ENCODE results near the gene TRA2B.

DNA sequence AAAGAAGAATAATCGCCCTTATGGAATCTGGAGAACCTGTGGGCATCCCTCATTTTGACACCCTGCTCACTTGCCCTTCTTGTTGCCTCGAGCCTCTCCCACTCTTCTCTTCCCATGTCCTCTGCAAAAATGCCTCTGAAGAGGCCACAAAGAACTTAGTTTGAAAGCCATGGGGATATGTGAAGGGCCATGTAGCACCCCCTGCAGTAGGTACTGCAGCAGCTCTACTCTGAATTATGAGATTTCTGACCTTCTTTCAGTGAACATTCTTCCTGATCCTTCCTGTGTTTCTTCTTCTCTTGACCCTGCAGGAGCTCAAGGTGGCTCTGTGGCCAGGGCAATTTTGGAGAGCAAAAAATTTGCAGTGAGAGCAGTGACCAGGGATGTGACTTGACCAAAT lies 30.4 kb upstream of the TRA2B start:
- TF ChIP-seq, protein P1, sequence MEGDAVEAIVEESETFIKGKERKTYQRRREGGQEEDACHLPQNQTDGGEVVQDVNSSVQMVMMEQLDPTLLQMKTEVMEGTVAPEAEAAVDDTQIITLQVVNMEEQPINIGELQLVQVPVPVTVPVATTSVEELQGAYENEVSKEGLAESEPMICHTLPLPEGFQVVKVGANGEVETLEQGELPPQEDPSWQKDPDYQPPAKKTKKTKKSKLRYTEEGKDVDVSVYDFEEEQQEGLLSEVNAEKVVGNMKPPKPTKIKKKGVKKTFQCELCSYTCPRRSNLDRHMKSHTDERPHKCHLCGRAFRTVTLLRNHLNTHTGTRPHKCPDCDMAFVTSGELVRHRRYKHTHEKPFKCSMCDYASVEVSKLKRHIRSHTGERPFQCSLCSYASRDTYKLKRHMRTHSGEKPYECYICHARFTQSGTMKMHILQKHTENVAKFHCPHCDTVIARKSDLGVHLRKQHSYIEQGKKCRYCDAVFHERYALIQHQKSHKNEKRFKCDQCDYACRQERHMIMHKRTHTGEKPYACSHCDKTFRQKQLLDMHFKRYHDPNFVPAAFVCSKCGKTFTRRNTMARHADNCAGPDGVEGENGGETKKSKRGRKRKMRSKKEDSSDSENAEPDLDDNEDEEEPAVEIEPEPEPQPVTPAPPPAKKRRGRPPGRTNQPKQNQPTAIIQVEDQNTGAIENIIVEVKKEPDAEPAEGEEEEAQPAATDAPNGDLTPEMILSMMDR (IDR thresholded peaks at IDR 0.05 in 2 of 3, conservative IDR thresholded peaks at IDR 0.05 in 1 of 3; ENCODE audit: borderline replicate concordance in 1 of 3, insufficient read depth in 1 of 3, low read depth in 2 of 3, low read length in 2 of 3), result peak in 2 of 3 experiments; percentile 20 to 34; a peak in 3 of 6 replicates
- TF ChIP-seq POLR2AphosphoS5 (IDR thresholded peaks at IDR 0.05; ENCODE audit: low read depth, low read length), result no peak
- no peak for TF ChIP-seq ZNF274 (IDR thresholded peaks at IDR 0.05; ENCODE audit: low read depth, low read length)
- no peak for TF ChIP-seq SIN3A (IDR thresholded peaks at IDR 0.05; ENCODE audit: low read depth)
- TF ChIP-seq, protein P2, sequence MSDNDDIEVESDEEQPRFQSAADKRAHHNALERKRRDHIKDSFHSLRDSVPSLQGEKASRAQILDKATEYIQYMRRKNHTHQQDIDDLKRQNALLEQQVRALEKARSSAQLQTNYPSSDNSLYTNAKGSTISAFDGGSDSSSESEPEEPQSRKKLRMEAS (IDR thresholded peaks at IDR 0.05), result no peak
- TF ChIP-seq JUND (IDR thresholded peaks at IDR 0.05), result no peak
- TF ChIP-seq EGR1 (IDR thresholded peaks at IDR 0.05; ENCODE audit: low read depth), result no peak
- TF ChIP-seq CEBPB (IDR thresholded peaks at IDR 0.05; ENCODE audit: low read depth), result no peak
- TF ChIP-seq EZH2phosphoT487 (IDR thresholded peaks at IDR 0.05; ENCODE audit: borderline replicate concordance), result no peak
- TF ChIP-seq, protein P3, sequence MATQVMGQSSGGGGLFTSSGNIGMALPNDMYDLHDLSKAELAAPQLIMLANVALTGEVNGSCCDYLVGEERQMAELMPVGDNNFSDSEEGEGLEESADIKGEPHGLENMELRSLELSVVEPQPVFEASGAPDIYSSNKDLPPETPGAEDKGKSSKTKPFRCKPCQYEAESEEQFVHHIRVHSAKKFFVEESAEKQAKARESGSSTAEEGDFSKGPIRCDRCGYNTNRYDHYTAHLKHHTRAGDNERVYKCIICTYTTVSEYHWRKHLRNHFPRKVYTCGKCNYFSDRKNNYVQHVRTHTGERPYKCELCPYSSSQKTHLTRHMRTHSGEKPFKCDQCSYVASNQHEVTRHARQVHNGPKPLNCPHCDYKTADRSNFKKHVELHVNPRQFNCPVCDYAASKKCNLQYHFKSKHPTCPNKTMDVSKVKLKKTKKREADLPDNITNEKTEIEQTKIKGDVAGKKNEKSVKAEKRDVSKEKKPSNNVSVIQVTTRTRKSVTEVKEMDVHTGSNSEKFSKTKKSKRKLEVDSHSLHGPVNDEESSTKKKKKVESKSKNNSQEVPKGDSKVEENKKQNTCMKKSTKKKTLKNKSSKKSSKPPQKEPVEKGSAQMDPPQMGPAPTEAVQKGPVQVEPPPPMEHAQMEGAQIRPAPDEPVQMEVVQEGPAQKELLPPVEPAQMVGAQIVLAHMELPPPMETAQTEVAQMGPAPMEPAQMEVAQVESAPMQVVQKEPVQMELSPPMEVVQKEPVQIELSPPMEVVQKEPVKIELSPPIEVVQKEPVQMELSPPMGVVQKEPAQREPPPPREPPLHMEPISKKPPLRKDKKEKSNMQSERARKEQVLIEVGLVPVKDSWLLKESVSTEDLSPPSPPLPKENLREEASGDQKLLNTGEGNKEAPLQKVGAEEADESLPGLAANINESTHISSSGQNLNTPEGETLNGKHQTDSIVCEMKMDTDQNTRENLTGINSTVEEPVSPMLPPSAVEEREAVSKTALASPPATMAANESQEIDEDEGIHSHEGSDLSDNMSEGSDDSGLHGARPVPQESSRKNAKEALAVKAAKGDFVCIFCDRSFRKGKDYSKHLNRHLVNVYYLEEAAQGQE (IDR thresholded peaks at IDR 0.05; ENCODE audit: low read depth), result no peak
- TF ChIP-seq, protein P4, sequence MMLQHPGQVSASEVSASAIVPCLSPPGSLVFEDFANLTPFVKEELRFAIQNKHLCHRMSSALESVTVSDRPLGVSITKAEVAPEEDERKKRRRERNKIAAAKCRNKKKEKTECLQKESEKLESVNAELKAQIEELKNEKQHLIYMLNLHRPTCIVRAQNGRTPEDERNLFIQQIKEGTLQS (IDR thresholded peaks at IDR 0.05), result no peak
- no peak for TF ChIP-seq POLR2A (IDR thresholded peaks at IDR 0.05; ENCODE audit: borderline replicate concordance, extremely low read depth, insufficient read depth, insufficient read length)
- TF ChIP-seq YY1 (IDR thresholded peaks at IDR 0.05; ENCODE audit: extremely low read depth, insufficient replicate concordance, low read depth, low read length), result no peak

Data from HCT116 (cell line).